ENCODE measurements around the gene ZNF552. TPM values are rescaled to one million over a fixed set of nuclear protein-coding genes. Genes with fewer than 3 reads are reported as not detected.

ZNF552 gene
- total and polyA plus RNA-seq, 2 experiments from 2014 or later, result 12.9 to 26.7 TPM

DNA sequence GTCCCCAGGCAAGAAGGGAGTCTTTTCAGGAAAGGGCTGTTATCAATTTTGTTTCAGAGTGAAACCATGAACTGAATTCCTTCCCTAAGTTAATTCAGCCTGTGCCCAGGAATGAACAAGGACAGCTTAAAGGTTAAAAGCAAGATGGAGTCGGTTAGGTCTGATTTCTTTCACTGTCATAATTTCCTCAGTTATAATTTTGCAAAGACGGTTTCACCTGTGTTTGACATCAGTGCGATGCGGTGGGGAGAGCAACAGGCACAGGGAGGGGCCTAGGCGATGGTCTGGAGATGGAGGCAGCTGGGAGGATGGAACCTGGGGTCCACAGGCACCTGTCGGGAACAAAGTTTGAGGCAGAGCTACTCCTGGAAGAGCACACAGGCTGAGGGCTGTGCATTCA lies 5.9 kb upstream of the ZNF552 start:
- peak overlapping the region; percentile 85 for H3K4me2 ChIP-seq
- H4K20me1 ChIP-seq (ENCODE audit: insufficient read depth, poor library complexity, severe bottlenecking), result no peaks in the 10 kb centered on the region
- TF ChIP-seq EZH2phosphoT487 (IDR thresholded peaks at IDR 0.05; ENCODE audit: low read depth, severe bottlenecking, unreplicated experiment) (no peak), EZH2 (IDR thresholded peaks at IDR 0.05; ENCODE audit: borderline replicate concordance) (no peak)
- TF ChIP-seq, protein P1, sequence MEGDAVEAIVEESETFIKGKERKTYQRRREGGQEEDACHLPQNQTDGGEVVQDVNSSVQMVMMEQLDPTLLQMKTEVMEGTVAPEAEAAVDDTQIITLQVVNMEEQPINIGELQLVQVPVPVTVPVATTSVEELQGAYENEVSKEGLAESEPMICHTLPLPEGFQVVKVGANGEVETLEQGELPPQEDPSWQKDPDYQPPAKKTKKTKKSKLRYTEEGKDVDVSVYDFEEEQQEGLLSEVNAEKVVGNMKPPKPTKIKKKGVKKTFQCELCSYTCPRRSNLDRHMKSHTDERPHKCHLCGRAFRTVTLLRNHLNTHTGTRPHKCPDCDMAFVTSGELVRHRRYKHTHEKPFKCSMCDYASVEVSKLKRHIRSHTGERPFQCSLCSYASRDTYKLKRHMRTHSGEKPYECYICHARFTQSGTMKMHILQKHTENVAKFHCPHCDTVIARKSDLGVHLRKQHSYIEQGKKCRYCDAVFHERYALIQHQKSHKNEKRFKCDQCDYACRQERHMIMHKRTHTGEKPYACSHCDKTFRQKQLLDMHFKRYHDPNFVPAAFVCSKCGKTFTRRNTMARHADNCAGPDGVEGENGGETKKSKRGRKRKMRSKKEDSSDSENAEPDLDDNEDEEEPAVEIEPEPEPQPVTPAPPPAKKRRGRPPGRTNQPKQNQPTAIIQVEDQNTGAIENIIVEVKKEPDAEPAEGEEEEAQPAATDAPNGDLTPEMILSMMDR (IDR thresholded peaks at IDR 0.05; ENCODE audit: poor library complexity), result no peak
- H3K79me2 ChIP-seq, result peaks cover 72% of the 10 kb centered on the region
- 74% methylated on average over 6 of the region's 6 CpGs for WGBS (ENCODE audit: low lambda C conversion rate, missing lambda C conversion rate)
- H3K4me1 ChIP-seq (ENCODE audit: insufficient read depth), result peaks cover 41% of the 10 kb centered on the region
- no peak overlapping the region for H2AFZ ChIP-seq
- peak overlapping the region; percentile 28 for H3K4me3 ChIP-seq
- DNase-seq (ENCODE audit: low spot score), result no peak
- no peaks in the 10 kb centered on the region for H3K9me2 ChIP-seq (replicated peaks; ENCODE audit: insufficient read depth)
- H3K9me3 ChIP-seq (ENCODE audit: low read depth), result no peaks in the 10 kb centered on the region
- H3K27me3 ChIP-seq, result no peaks in the 10 kb centered on the region
- no peaks in the 10 kb centered on the region for H3K36me3 ChIP-seq (replicated peaks; ENCODE audit: insufficient read depth, low read depth)
- H3K27ac ChIP-seq, result peak overlapping the region; percentile 90

GRCh38 chr19:57819475-57820148 lies 4.9 kb upstream of the ZNF552 start:
- Histone ChIP-seq H3K4me3 (peak overlapping the region; percentile 28), H3K27me3 (no peaks in the 10 kb centered on the region), H3K27ac (peak overlapping the region; percentile 90), H3K36me3 (replicated peaks; ENCODE audit: insufficient read depth, low read depth) (no peaks in the 10 kb centered on the region), H3K79me2 (peaks cover 62% of the 10 kb centered on the region), H3K4me1 (ENCODE audit: insufficient read depth) (peaks cover 43% of the 10 kb centered on the region), H4K20me1 (ENCODE audit: insufficient read depth, poor library complexity, severe bottlenecking) (no peaks in the 10 kb centered on the region), H3K4me2 (peak overlapping the region; percentile 85), H3K9me3 (ENCODE audit: low read depth) (no peaks in the 10 kb centered on the region), H2AFZ (peak overlapping the region; percentile 59), H3K9me2 (replicated peaks; ENCODE audit: insufficient read depth) (no peaks in the 10 kb centered on the region)
- WGBS (ENCODE audit: low lambda C conversion rate, missing lambda C conversion rate), result under 1% methylated on average over 39 of the region's 44 CpGs
- DNase-seq (ENCODE audit: low spot score), result peak; percentile 94
- TF ChIP-seq, protein P1 (IDR thresholded peaks at IDR 0.05; ENCODE audit: poor library complexity), result peak; percentile 30
- TF ChIP-seq EZH2 (IDR thresholded peaks at IDR 0.05; ENCODE audit: borderline replicate concordance), result no peak
- TF ChIP-seq EZH2phosphoT487 (IDR thresholded peaks at IDR 0.05; ENCODE audit: low read depth, severe bottlenecking, unreplicated experiment), result no peak

- peak overlapping the region; percentile 90 for H3K27ac ChIP-seq
- peaks cover 61% of the 10 kb centered on the region for H3K79me2 ChIP-seq
- no peaks in the 10 kb centered on the region for H3K9me3 ChIP-seq (ENCODE audit: low read depth)
- peaks cover 36% of the 10 kb centered on the region for H3K4me1 ChIP-seq (ENCODE audit: insufficient read depth)
- H3K4me2 ChIP-seq, result no peak overlapping the region
- 83% methylated on average over 7 of the region's 7 CpGs for WGBS (ENCODE audit: low lambda C conversion rate, missing lambda C conversion rate)
- H3K9me2 ChIP-seq (replicated peaks; ENCODE audit: insufficient read depth), result no peaks in the 10 kb centered on the region
- no peaks in the 10 kb centered on the region for H3K27me3 ChIP-seq
- no peaks in the 10 kb centered on the region for H3K36me3 ChIP-seq (replicated peaks; ENCODE audit: insufficient read depth, low read depth)
- TF ChIP-seq, protein P1 (IDR thresholded peaks at IDR 0.05; ENCODE audit: poor library complexity), result no peak
- TF ChIP-seq EZH2 (IDR thresholded peaks at IDR 0.05; ENCODE audit: borderline replicate concordance), result no peak
- no peak for TF ChIP-seq EZH2phosphoT487 (IDR thresholded peaks at IDR 0.05; ENCODE audit: low read depth, severe bottlenecking, unreplicated experiment)
- DNase-seq (ENCODE audit: low spot score), result no peak
- no peak overlapping the region for H3K4me3 ChIP-seq
- no peaks in the 10 kb centered on the region for H4K20me1 ChIP-seq (ENCODE audit: insufficient read depth, poor library complexity, severe bottlenecking)
- no peak overlapping the region for H2AFZ ChIP-seq
Observed at GRCh38 chr19:57818378-57818777, 3.7 kb upstream of the ZNF552 start.

Data from hepatocyte (in vitro differentiated cells).